ENCODE measurements around the gene ACSL3.
A peak's percentile ranks its signal among the peaks of the same experiment; 100 is the strongest.

Gene ACSL3

GRCh38 chr2:222883420-222883819 is 22.6 kb downstream of the ACSL3 start:
- no peak for DNase-seq

- DNase-seq: no peak
These were observed 23.4 kb downstream of the ACSL3 start for GRCh38 chr2:222884114-222884771.

GRCh38 chr2:222884805-222885424 is 24.1 kb downstream of the ACSL3 start:
- DNase-seq: no peak

GRCh38 chr2:222887124-222887523 is 26.3 kb downstream of the ACSL3 start:
- DNase-seq: no peak

GRCh38 chr2:222888716-222889115 is 27.9 kb downstream of the ACSL3 start:
- DNase-seq: no peak

GRCh38 chr2:222891890-222892289 is 31.1 kb downstream of the ACSL3 start:
- DNase-seq: no peak

GRCh38 chr2:222892321-222892720 is 31.5 kb downstream of the ACSL3 start:
- no peak for DNase-seq

GRCh38 chr2:222892761-222893160 is 31.9 kb downstream of the ACSL3 start:
- DNase-seq: no peak

- DNase-seq: no peak
These were observed 32.9 kb downstream of the ACSL3 start for GRCh38 chr2:222893716-222894115.

GRCh38 chr2:222895144-222895543 is 34.3 kb downstream of the ACSL3 start:
- no peak for DNase-seq

- no peak for DNase-seq
These were observed 37.1 kb downstream of the ACSL3 start for GRCh38 chr2:222897898-222898297.

GRCh38 chr2:222899413-222900181 is 38.8 kb downstream of the ACSL3 start:
- DNase-seq: no peak

- DNase-seq: no peak
These were observed 39.5 kb downstream of the ACSL3 start for GRCh38 chr2:222900354-222900753.

- no peak for DNase-seq
These were observed 41.8 kb downstream of the ACSL3 start for GRCh38 chr2:222902660-222903059.

GRCh38 chr2:222903234-222904220 is 42.7 kb downstream of the ACSL3 start:
- DNase-seq: peak; percentile 50

GRCh38 chr2:222904557-222905258 is 43.9 kb downstream of the ACSL3 start:
- no peak for DNase-seq

- no peak for DNase-seq
These were observed 46.2 kb downstream of the ACSL3 start for GRCh38 chr2:222907048-222907447.

GRCh38 chr2:222907790-222908441 is 47.1 kb downstream of the ACSL3 start:
- no peak for DNase-seq

- no peak for DNase-seq
These were observed 48.5 kb downstream of the ACSL3 start for GRCh38 chr2:222909286-222909685.

- DNase-seq: no peak
These were observed 51.3 kb downstream of the ACSL3 start for GRCh38 chr2:222912117-222912516.

- no peak for DNase-seq
These were observed 51.9 kb downstream of the ACSL3 start for GRCh38 chr2:222912776-222913175.
